Measurements from ENCODE around the gene ARMC7.
A peak's percentile ranks its signal among the peaks of the same experiment; 100 is the strongest.

ARMC7 gene

GRCh38 chr17:75078284-75079022 lies 31.3 kb upstream of the ARMC7 start:
- no peak for DNase-seq

- DNase-seq: no peak
These were observed 30.8 kb upstream of the ARMC7 start for GRCh38 chr17:75079023-75079373.

- no peak for DNase-seq
These were observed 27.9 kb upstream of the ARMC7 start for GRCh38 chr17:75081611-75082540.

- DNase-seq: no peak
These were observed 27.1 kb upstream of the ARMC7 start for GRCh38 chr17:75082683-75083082.

- no peak for DNase-seq
These were observed 25.6 kb upstream of the ARMC7 start for GRCh38 chr17:75084039-75084660.

GRCh38 chr17:75086496-75087181 lies 23.1 kb upstream of the ARMC7 start:
- DNase-seq: no peak

GRCh38 chr17:75087182-75087557 lies 22.6 kb upstream of the ARMC7 start:
- no peak for DNase-seq

GRCh38 chr17:75087558-75088453 lies 22.0 kb upstream of the ARMC7 start, which contains the start of gene SLC16A5:
TSS of gene SLC16A5 (plus strand) at chr17:75087954. CDS start at chr17:75093637, 5,683 bp downstream.
- peak; percentile 33 for DNase-seq

GRCh38 chr17:75088465-75089417 lies 21.0 kb upstream of the ARMC7 start:
- no peak for DNase-seq

- DNase-seq: no peak
These were observed 18.6 kb upstream of the ARMC7 start for GRCh38 chr17:75090871-75091854.

- DNase-seq: no peak
These were observed 17.9 kb upstream of the ARMC7 start for GRCh38 chr17:75091855-75092327.

- DNase-seq: no peak
These were observed 16.1 kb upstream of the ARMC7 start for GRCh38 chr17:75093548-75094158.

GRCh38 chr17:75094871-75095399 lies 14.8 kb upstream of the ARMC7 start:
- DNase-seq: no peak

GRCh38 chr17:75096082-75096625 lies 13.6 kb upstream of the ARMC7 start:
- DNase-seq: no peak

GRCh38 chr17:75097865-75098264 lies 11.9 kb upstream of the ARMC7 start:
- no peak for DNase-seq

GRCh38 chr17:75098861-75099260 lies 10.9 kb upstream of the ARMC7 start:
- no peak for DNase-seq

GRCh38 chr17:75099881-75100595 lies 9.7 kb upstream of the ARMC7 start:
- DNase-seq: no peak

Measured in CD4-positive, alpha-beta T cell treated with Interleukin-4 for 4 hours (primary cell).